NCI-H526 (cell line): Measurements from ENCODE around the gene FAN1.

Experiments used
- DNase-seq, 2 experiments: peaks; one replicate each; lab custom pipeline; 2025; lab: John Stamatoyannopoulos, UW

The FAN1 gene

GRCh38 chr15:30921106-30921505, 17.4 kb downstream of the FAN1 start:
- DNase-seq = no peak

- no peak for DNase-seq
Measured at GRCh38 chr15:30921781-30922479, 18.2 kb downstream of the FAN1 start.

- DNase-seq = no peak
Measured at GRCh38 chr15:30922480-30923311, 19.0 kb downstream of the FAN1 start.

GRCh38 chr15:30923429-30923828, 19.7 kb downstream of the FAN1 start:
- no peak for DNase-seq

- no peak for DNase-seq
Measured at GRCh38 chr15:30924353-30924752, 20.6 kb downstream of the FAN1 start.

GRCh38 chr15:30925686-30926085, 22.0 kb downstream of the FAN1 start:
- DNase-seq = no peak

- DNase-seq = no peak
Measured at GRCh38 chr15:30926161-30926560, 22.4 kb downstream of the FAN1 start.

GRCh38 chr15:30927148-30927761, 23.5 kb downstream of the FAN1 start:
- DNase-seq = no peak

GRCh38 chr15:30928076-30928475, 24.4 kb downstream of the FAN1 start:
- DNase-seq = no peak

- no peak for DNase-seq
Measured at GRCh38 chr15:30929064-30929669, 25.5 kb downstream of the FAN1 start.

GRCh38 chr15:30929982-30930381, 26.3 kb downstream of the FAN1 start:
- no peak for DNase-seq

- no peak for DNase-seq
Measured at GRCh38 chr15:30930422-30930821, 26.7 kb downstream of the FAN1 start.

- no peak for DNase-seq
Measured at GRCh38 chr15:30933293-30933692, 29.6 kb downstream of the FAN1 start.

- DNase-seq = no peak
Measured at GRCh38 chr15:30939161-30939560, 35.4 kb downstream of the FAN1 start.

GRCh38 chr15:30940359-30940758, 36.6 kb downstream of the FAN1 start:
- no peak for DNase-seq

GRCh38 chr15:30941520-30941919, 37.8 kb downstream of the FAN1 start:
- DNase-seq = no peak

GRCh38 chr15:30943654-30944335, 40.1 kb downstream of the FAN1 start:
- no peak for DNase-seq

- DNase-seq = no peak
Measured at GRCh38 chr15:30953183-30953582, 49.5 kb downstream of the FAN1 start.

- DNase-seq = no peak
Measured at GRCh38 chr15:30953731-30954378, 50.1 kb downstream of the FAN1 start.

GRCh38 chr15:30954674-30955073, 51.0 kb downstream of the FAN1 start:
- no peak for DNase-seq
